Activated T-cell treated with anti-CD3 and anti-CD28 coated beads, Interleukin-2, amount 50 U/mL, for 72 hours (primary cell): Measurements from ENCODE around the gene NUDT8. TPM values are rescaled to one million over a fixed set of nuclear protein-coding genes. Genes with fewer than 3 reads are reported as not detected.

Experiments used
- ATAC-seq, 2 donors: fragments of 150-1000 bp; cut with Tn5 transposase; replicated peaks in 1 of 2; 2 replicates each; pipeline ENCODE4 v1.10.0; 2021; ENCODE audit warnings: moderate library complexity in 2 of 2, mild to moderate bottlenecking in 1 of 2
- DNase-seq, 2 donors: peaks; one replicate each; pipeline ENCODE4 v3.0.0; 2021 to 2022; ENCODE audit warnings: mixed read lengths in 1 of 2
- H3K27ac Mint-ChIP-seq: one replicate; pipeline ENCODE4 v1.8.0; 2022; ENCODE audit warnings: mild to moderate bottlenecking, moderate library complexity, mixed read lengths
- H3K27me3 Mint-ChIP-seq: one replicate; pipeline ENCODE4 v1.8.0; 2022; ENCODE audit warnings: low read depth, mixed read lengths
- H3K36me3 Mint-ChIP-seq, 2 donors: one replicate each; pipeline ENCODE4 v1.8.0; 2022; ENCODE audit warnings: mixed read lengths in 2 of 2, mild to moderate bottlenecking in 1 of 2; ENCODE audit not compliant: insufficient read depth in 2 of 2
- H3K4me1 Mint-ChIP-seq: one replicate; pipeline ENCODE4 v1.8.0; 2022; ENCODE audit warnings: low read depth, mixed read lengths
- H3K4me3 Mint-ChIP-seq, 2 donors: one replicate each; pipeline ENCODE4 v1.8.0; 2022; ENCODE audit warnings: mild to moderate bottlenecking in 2 of 2, mixed read lengths in 2 of 2, moderate library complexity in 2 of 2
- H3K9me3 Mint-ChIP-seq, 2 donors: one replicate each; pipeline ENCODE4 v1.8.0; 2022; ENCODE audit warnings: mixed read lengths in 2 of 2
- total RNA-seq, 2 donors: library from RNA; stranded (reverse); gene quantifications; one replicate each; pipeline ENCODE4 v1.2.3, GENCODE V29; 2022

Gene NUDT8
- total RNA-seq, 2 donors from 2014 or later = 19.6 to 24.6 TPM

DNA sequence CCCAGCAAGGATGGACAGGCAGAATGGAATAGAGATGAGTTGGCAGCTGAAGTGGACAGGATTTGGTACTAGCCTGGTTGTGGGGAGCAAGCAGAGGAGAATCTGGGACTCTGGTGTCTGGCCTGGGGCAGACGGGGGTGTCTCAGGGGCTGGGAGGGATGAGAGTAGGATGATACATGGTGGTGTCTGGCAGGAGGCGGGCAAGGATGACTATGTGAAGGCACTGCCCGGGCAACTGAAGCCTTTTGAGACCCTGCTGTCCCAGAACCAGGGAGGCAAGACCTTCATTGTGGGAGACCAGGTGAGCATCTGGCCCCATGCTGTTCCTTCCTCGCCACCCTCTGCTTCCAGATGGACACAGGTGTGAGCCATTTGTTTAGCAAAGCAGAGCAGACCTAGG is 43.8 kb downstream of the NUDT8 start:
- H3K27me3 Mint-ChIP-seq = peaks cover 13% of the 10 kb centered on the region
- peaks cover 15 to 20% of the 10 kb centered on the region in 2 donors for H3K36me3 Mint-ChIP-seq
- H3K4me1 Mint-ChIP-seq = peaks cover 40% of the 10 kb centered on the region
- no peak overlapping the region for H3K27ac Mint-ChIP-seq
- DNase-seq (no peak), ATAC-seq (no peak)
- peaks cover 1 to 8% of the 10 kb centered on the region in 2 donors for H3K9me3 Mint-ChIP-seq
- no peak overlapping the region for H3K4me3 Mint-ChIP-seq

DNA sequence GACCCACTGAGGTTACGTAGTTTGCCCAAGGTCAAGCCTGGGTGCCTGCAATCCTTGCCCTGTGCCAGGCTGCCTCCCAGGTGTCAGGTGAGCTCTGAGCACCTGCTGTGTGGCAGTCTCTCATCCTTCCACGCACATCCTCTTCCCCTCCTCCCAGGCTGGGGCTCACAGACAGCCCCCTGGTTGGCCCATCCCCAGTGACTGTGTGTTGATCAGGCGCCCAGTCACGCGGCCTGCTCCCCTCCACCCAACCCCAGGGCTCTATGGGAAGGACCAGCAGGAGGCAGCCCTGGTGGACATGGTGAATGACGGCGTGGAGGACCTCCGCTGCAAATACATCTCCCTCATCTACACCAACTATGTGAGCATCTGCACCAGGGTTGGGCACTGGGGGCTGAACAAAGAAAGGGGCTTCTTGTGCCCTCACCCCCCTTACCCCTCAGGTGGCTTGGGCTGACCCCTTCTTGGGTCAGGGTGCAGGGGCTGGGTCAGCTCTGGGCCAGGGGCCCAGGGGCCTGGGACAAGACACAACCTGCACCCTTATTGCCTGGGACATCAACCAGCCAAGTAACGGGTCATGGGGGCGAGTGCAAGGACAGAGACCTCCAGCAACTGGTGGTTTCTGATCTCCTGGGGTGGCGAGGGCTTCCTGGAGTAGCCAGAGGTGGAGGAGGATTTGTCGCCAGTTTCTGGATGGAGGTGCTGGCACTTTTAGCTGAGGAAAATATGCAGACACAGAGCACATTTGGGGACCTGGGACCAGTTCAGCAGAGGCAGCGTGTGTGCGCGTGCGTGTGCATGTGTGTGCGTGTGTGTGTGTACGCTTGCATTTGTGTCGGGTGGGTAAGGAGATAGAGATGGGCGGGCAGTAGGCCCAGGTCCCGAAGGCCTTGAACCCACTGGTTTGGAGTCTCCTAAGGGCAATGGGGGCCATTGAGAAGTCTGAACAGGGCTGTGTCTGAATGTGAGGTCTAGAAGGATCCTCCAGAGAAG is 44.6 kb downstream of the NUDT8 start:
- Mint-ChIP-seq H3K36me3 (peaks cover 15 to 20% of the 10 kb centered on the region in 2 donors), H3K27ac (no peak overlapping the region), H3K4me1 (peaks cover 45% of the 10 kb centered on the region), H3K4me3 (peak overlapping the region; percentile 69 to 96), H3K9me3 (peaks cover 1 to 8% of the 10 kb centered on the region in 2 donors), H3K27me3 (peaks cover 18% of the 10 kb centered on the region)
- ATAC-seq = no peak
- no peak for DNase-seq

GRCh38 chr11:67584205-67584880 is 45.4 kb downstream of the NUDT8 start:
- peak; percentile 8 to 15 for ATAC-seq
- Mint-ChIP-seq H3K4me3 (peak overlapping the region; percentile 69 to 96), H3K9me3 (peaks cover 1 to 8% of the 10 kb centered on the region in 2 donors), H3K4me1 (peaks cover 54% of the 10 kb centered on the region), H3K36me3 (peaks cover 15 to 20% of the 10 kb centered on the region in 2 donors), H3K27ac (no peak overlapping the region), H3K27me3 (peaks cover 26% of the 10 kb centered on the region)
- DNase-seq = no peak

DNA sequence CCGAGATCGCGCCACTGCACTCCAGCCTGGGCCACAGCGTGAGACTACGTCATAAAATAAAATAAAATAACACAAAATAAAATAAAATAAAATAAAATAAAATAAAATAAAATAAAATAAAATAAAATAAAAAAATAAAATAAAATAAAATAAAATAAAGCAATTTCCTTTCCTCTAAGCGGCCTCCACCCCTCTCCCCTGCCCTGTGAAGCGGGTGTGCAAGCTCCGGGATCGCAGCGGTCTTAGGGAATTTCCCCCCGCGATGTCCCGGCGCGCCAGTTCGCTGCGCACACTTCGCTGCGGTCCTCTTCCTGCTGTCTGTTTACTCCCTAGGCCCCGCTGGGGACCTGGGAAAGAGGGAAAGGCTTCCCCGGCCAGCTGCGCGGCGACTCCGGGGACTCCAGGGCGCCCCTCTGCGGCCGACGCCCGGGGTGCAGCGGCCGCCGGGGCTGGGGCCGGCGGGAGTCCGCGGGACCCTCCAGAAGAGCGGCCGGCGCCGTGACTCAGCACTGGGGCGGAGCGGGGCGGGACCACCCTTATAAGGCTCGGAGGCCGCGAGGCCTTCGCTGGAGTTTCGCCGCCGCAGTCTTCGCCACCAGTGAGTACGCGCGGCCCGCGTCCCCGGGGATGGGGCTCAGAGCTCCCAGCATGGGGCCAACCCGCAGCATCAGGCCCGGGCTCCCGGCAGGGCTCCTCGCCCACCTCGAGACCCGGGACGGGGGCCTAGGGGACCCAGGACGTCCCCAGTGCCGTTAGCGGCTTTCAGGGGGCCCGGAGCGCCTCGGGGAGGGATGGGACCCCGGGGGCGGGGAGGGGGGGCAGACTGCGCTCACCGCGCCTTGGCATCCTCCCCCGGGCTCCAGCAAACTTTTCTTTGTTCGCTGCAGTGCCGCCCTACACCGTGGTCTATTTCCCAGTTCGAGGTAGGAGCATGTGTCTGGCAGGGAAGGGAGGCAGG is 46.2 kb downstream of the NUDT8 start, which contains the start of gene GSTP1:
TSS of gene GSTP1 (plus strand) at position 566 of the 958 bp plus-strand sequence. CDS start at position 598, 32 bp downstream.
- H3K36me3 Mint-ChIP-seq = peaks cover 15 to 20% of the 10 kb centered on the region in 2 donors
- peaks cover 1 to 8% of the 10 kb centered on the region in 2 donors for H3K9me3 Mint-ChIP-seq
- peaks cover 58% of the 10 kb centered on the region for H3K4me1 Mint-ChIP-seq
- peak within 1 kb of the TSS; percentile 26 for H3K27ac Mint-ChIP-seq
- H3K27me3 Mint-ChIP-seq = peaks cover 30% of the 10 kb centered on the region
- DNase-seq = peak; percentile 87 to 88
- peak; percentile 94 to 96 for ATAC-seq
- peak within 1 kb of the TSS; percentile 88 to 96 for H3K4me3 Mint-ChIP-seq

- Mint-ChIP-seq H3K27me3 (peaks cover 30% of the 10 kb centered on the region), H3K27ac (peak overlapping the region; percentile 23), H3K4me3 (peak overlapping the region; percentile 88 to 96), H3K36me3 (peaks cover 11 to 13% of the 10 kb centered on the region in 2 donors), H3K4me1 (peaks cover 58% of the 10 kb centered on the region), H3K9me3 (peaks cover 0 to 5% of the 10 kb centered on the region in 2 donors)
- ATAC-seq = no peak
- DNase-seq = no peak
These were observed 47.7 kb downstream of the NUDT8 start for GRCh38 chr11:67582011-67582410.

DNA sequence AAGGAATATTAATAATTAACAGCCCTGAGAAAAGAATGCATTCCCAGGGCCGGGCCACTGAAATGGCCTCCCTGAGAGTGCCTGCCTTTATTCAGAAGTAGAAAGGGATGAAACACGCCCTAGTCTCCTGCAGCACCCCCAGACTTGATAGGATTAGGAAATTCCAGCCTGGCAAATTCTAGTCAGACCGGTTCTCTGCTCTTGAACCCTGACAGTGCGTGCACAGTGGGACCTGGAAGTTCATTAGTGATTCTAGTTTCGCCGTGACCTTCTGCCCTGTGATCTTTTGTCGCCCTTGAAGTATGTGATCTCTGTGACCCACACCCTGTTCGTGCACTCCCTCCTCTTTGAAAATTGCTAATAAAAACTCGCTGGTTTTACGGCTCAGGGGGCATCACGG is 48.3 kb downstream of the NUDT8 start:
- ATAC-seq (no peak), DNase-seq (no peak)
- no peak overlapping the region for H3K4me3 Mint-ChIP-seq
- H3K36me3 Mint-ChIP-seq = peaks cover 6 to 8% of the 10 kb centered on the region in 2 donors
- H3K9me3 Mint-ChIP-seq = no peaks in the 10 kb centered on the region
- no peak overlapping the region for H3K27ac Mint-ChIP-seq
- H3K27me3 Mint-ChIP-seq = peaks cover 30% of the 10 kb centered on the region
- H3K4me1 Mint-ChIP-seq = peaks cover 54% of the 10 kb centered on the region

DNA sequence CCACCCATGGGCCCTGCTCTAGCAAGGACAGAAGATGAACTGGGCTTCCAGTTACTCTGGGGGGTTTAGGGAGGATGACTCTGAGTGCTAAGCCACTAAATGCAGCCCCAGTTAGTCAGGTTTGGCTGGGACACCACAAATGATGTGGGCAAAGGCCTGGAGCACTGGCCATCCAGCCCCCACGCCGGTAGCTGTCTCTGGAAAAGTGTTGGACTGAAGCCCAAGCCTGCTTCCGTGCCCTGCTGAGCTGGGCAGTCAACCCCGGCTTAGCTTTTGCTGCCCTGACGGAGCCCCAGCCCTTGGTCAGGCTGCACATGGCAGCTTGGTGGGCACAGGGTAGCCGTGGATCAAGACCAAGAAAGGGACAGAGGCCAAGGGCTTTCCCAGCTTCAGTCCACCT is 51.8 kb downstream of the NUDT8 start:
- no peak overlapping the region for H3K27ac Mint-ChIP-seq
- H3K36me3 Mint-ChIP-seq = no peaks in the 10 kb centered on the region
- no peak overlapping the region for H3K4me3 Mint-ChIP-seq
- ATAC-seq = no peak
- no peaks in the 10 kb centered on the region for H3K9me3 Mint-ChIP-seq
- H3K4me1 Mint-ChIP-seq = peaks cover 32% of the 10 kb centered on the region
- DNase-seq = no peak
- H3K27me3 Mint-ChIP-seq = peaks cover 30% of the 10 kb centered on the region

Other genes with a start within 250 kb of the NUDT8 start
- 10 to 100 TPM; 36.7 to 41.2 TPM for gene RAD9A, start 238.0 kb downstream of the NUDT8 start, total RNA-seq
- gene PPP1CA, start 228.1 kb downstream of the NUDT8 start, total RNA-seq = 100 to 1,000 TPM; 211 to 244 TPM
- 100 to 1,000 TPM in 1 of 2 donors, 10 to 100 TPM in 1; 93.3 to 120 TPM for gene TBC1D10C, start 225.9 kb downstream of the NUDT8 start, total RNA-seq
- gene CARNS1, start 214.3 kb downstream of the NUDT8 start, total RNA-seq = 1 to 10 TPM; 3.8 to 5.0 TPM
- 10 to 100 TPM; 55.0 to 56.1 TPM for gene RPS6KB2, start 201.4 kb downstream of the NUDT8 start, total RNA-seq
- 100 to 1,000 TPM in 1 of 2 donors, 10 to 100 TPM in 1; 94.5 to 119 TPM for gene PTPRCAP, start 192.3 kb downstream of the NUDT8 start, total RNA-seq
- gene CORO1B, start 186.5 kb downstream of the NUDT8 start, total RNA-seq = 10 to 100 TPM; 58.2 to 91.9 TPM
- gene GPR152, start 177.2 kb downstream of the NUDT8 start, total RNA-seq = not detected
- 10 to 100 TPM in 1 of 2 donors, 1 to 10 TPM in 1; 8.9 to 10.4 TPM for gene CABP4, start 174.6 kb downstream of the NUDT8 start, total RNA-seq
- 10 to 100 TPM; 53.2 to 59.7 TPM for gene TMEM134, start 160.7 kb downstream of the NUDT8 start, total RNA-seq
- gene AIP, start 146.9 kb downstream of the NUDT8 start, total RNA-seq = 100 to 1,000 TPM; 172 to 184 TPM
- 100 to 1,000 TPM in 1 of 2 donors, 10 to 100 TPM in 1; 94.3 to 118 TPM for gene PITPNM1, start 124.6 kb downstream of the NUDT8 start, total RNA-seq
- 100 to 1,000 TPM; 103 to 137 TPM for gene CDK2AP2, start 121.8 kb downstream of the NUDT8 start, total RNA-seq
- not detected for gene CABP2, start 106.5 kb downstream of the NUDT8 start, total RNA-seq
- 100 to 1,000 TPM; 199 to 215 TPM for gene GSTP1, start 46.1 kb downstream of the NUDT8 start, total RNA-seq
- 100 to 1,000 TPM; 220 to 244 TPM for gene NDUFV1, start 23.0 kb downstream of the NUDT8 start, total RNA-seq
- not detected for gene TBX10, start 9.8 kb upstream of the NUDT8 start, total RNA-seq
- under 1 TPM; 0.30 to 0.31 TPM for gene ACY3, start 20.8 kb upstream of the NUDT8 start, total RNA-seq
- gene ALDH3B2, start 44.7 kb upstream of the NUDT8 start, total RNA-seq = not detected